K562 (cell line): ENCODE data around the gene GDF2. TPM values are rescaled to one million over a fixed set of nuclear protein-coding genes. Genes with fewer than 3 reads are reported as not detected.

ENCODE experiments used
- ATAC-seq: fragments of 200-7000 bp; cut with Tn5 transposase; 3 replicates; pipeline ENCODE4 v1.9.1; 2020; ENCODE audit warnings: moderate library complexity
- BruUV-seq: library from RNA; stranded (reverse); fragments of 400-500 nt; replicated peaks from 2 replicates; lab custom pipeline; 2021; lab: Mats Ljungman, UMichigan
- CTCF ChIA-PET: fragments of 300-600 bp; formaldehyde crosslinking; extraction: SDS; loops from one replicate; lab custom pipeline; 2021; ENCODE audit warnings: low intra/inter-chr PET ratio; lab: Yijun Ruan, JAX
- POLR2A ChIA-PET: fragments of 300-600, 350-650 bp; sonication (Branson Sonifier 250); formaldehyde crosslinking; extraction: SDS; loops from one replicate; lab custom pipeline; 2021; ENCODE audit warnings: antibody characterized with exemption, inconsistent platforms; lab: Yijun Ruan, JAX
- DNase-seq, 4 experiments: peaks; one replicate each; pipeline versions ENCODE4 v3.0.0 to v3.0.0-alpha.2; 2011 to 2018; ENCODE audit warnings: low spot score in 3 of 4, mixed read lengths in 3 of 4; ENCODE audit errors: extremely low read depth in 1 of 4
- FAIRE-seq: peaks from 2 replicates; lab custom pipeline; 2011; peaks lifted over from hg19 to GRCh38; lab: Jason Lieb, UNC
- H2AFZ ChIP-seq: 2 replicates; pipeline ENCODE4 v1.6.0; 2011; ENCODE audit warnings: low read depth, low read length, control low read depth, inconsistent platforms
- H3K27ac ChIP-seq: fragments of 200-600 bp; 3 replicates; pipeline ENCODE4 v1.8.0; 2011; ENCODE audit warnings: low read depth, mild to moderate bottlenecking, control low read depth, inconsistent platforms, low read length, moderate library complexity, mixed read lengths; ENCODE audit errors: extremely low read depth
- H3K27me3 ChIP-seq, 2 experiments: fragments of 300-600 bp in 1 of 2; 2 replicates in 1 of 2; 3 replicates in 1 of 2; pipeline versions ENCODE4 v1.6.0 to v1.8.0; 2011; ENCODE audit warnings: inconsistent platforms in 2 of 2, low read length in 2 of 2, mild to moderate bottlenecking in 1 of 2, mixed read lengths in 1 of 2, moderate library complexity in 1 of 2; ENCODE audit not compliant: control insufficient read depth in 2 of 2, insufficient read depth in 2 of 2
- H3K36me3 ChIP-seq: fragments of 300-600 bp; 3 replicates; pipeline ENCODE4 v1.8.0; 2011; ENCODE audit warnings: mild to moderate bottlenecking, low read length, inconsistent platforms; ENCODE audit not compliant: control insufficient read depth, insufficient read depth
- H3K4me1 ChIP-seq, 2 experiments: fragments of 200-600 bp in 1 of 2; replicated peaks in 1 of 2; 2 replicates in 1 of 2; 3 replicates in 1 of 2; pipeline versions ENCODE4 v1.5.1 to v1.8.0; 2011; ENCODE audit warnings: inconsistent platforms in 2 of 2, low read length in 2 of 2, mild to moderate bottlenecking in 1 of 2, mixed read lengths in 1 of 2, moderate library complexity in 1 of 2; ENCODE audit not compliant: control insufficient read depth in 2 of 2, insufficient read depth in 2 of 2
- H3K4me2 ChIP-seq: 2 replicates; pipeline ENCODE4 v1.6.1; 2011; ENCODE audit warnings: low read length, control low read depth, inconsistent platforms, mixed read lengths; ENCODE audit not compliant: insufficient read depth
- H3K4me3 ChIP-seq: fragments of 200-600 bp; sonication (generic), shearing (Covaris generic); 2 replicates; pipeline ENCODE4 v1.5.1; 2016; ENCODE audit warnings: control low read depth, inconsistent platforms
- H3K79me2 ChIP-seq: fragments of 200-600 bp; 3 replicates; pipeline ENCODE4 v1.8.0; 2011; ENCODE audit warnings: low read length, inconsistent platforms; ENCODE audit not compliant: control insufficient read depth, insufficient read depth
- H3K9ac ChIP-seq, 2 experiments: 2 replicates each; pipeline versions ENCODE4 v1.6.0 to v1.6.1; 2011; ENCODE audit warnings: low read depth in 2 of 2, low read length in 2 of 2, control low read depth in 1 of 2, inconsistent platforms in 1 of 2, mild to moderate bottlenecking in 1 of 2, mixed read lengths in 1 of 2; ENCODE audit not compliant: insufficient read depth in 1 of 2
- H3K9me1 ChIP-seq: one replicate; pipeline ENCODE4 v1.6.0; 2011; ENCODE audit warnings: inconsistent platforms, mild to moderate bottlenecking, low read length, moderate library complexity; ENCODE audit not compliant: control insufficient read depth, insufficient read depth
- H3K9me3 ChIP-seq: replicated peaks from 2 replicates; pipeline ENCODE4 v1.5.1; 2011; ENCODE audit warnings: low read depth, low read length, inconsistent platforms; ENCODE audit not compliant: control insufficient read depth, insufficient read depth
- H4K20me1 ChIP-seq: replicated peaks from 2 replicates; pipeline ENCODE4 v1.6.1; 2011; ENCODE audit warnings: low read length, inconsistent platforms, mixed read lengths; ENCODE audit not compliant: control insufficient read depth, insufficient read depth
- ADNP ChIP-seq: fragments of 200-800 bp; sonication (Bioruptor generic); IDR thresholded peaks from 2 replicates; pipeline ENCODE4 v1.6.1; 2016; ENCODE audit warnings: missing genetic modification characterization, missing compliant biosample characterization
- ESRRA ChIP-seq: fragments of 450-650 bp; IDR thresholded peaks from 2 replicates; pipeline ENCODE4 v1.6.1; 2014; ENCODE audit warnings: low read depth, mild to moderate bottlenecking, moderate library complexity, borderline replicate concordance
- ETV1 ChIP-seq: fragments of 450-650 bp; conservative IDR thresholded peaks from 2 replicates; pipeline ENCODE4 v1.6.1; 2016; ENCODE audit warnings: missing genetic modification characterization, control low read depth, low read depth, missing compliant biosample characterization
- FOXA3 ChIP-seq, 2 experiments: fragments of 450-650 bp in 1 of 2; sonication (generic) in 1 of 2; formaldehyde crosslinking; IDR thresholded peaks in 1 of 2; conservative IDR thresholded peaks in 1 of 2; 2 replicates each; pipeline versions ENCODE4 v1.4.0 to v1.8.0; 2020 to 2022; ENCODE audit warnings: mild to moderate bottlenecking in 2 of 2, missing genetic modification reagents in 1 of 2
- FOXJ3 ChIP-seq: sonication (generic); formaldehyde crosslinking; IDR thresholded peaks from 2 replicates; pipeline ENCODE4 v1.4.0; 2020; ENCODE audit warnings: mild to moderate bottlenecking, missing genetic modification reagents
- HDAC2 ChIP-seq: fragments of 450-650 bp; IDR thresholded peaks from 2 replicates; pipeline ENCODE4 v1.6.1; 2016; ENCODE audit warnings: mild to moderate bottlenecking
- HDAC6 ChIP-seq: IDR thresholded peaks from 2 replicates; pipeline ENCODE4 v1.6.1; 2012; ENCODE audit warnings: low read depth, mild to moderate bottlenecking, control low read depth, inconsistent platforms, low read length, moderate library complexity
- KLF16 ChIP-seq: IDR thresholded peaks from 2 replicates; pipeline ENCODE4 v1.6.1; 2016; ENCODE audit warnings: antibody characterized with exemption
- L3MBTL2 ChIP-seq: fragments of 450-650 bp; IDR thresholded peaks from 2 replicates; pipeline ENCODE4 v1.6.1; 2016; ENCODE audit warnings: mild to moderate bottlenecking, moderate library complexity
- NFIX ChIP-seq: fragments of 250-450 bp; sonication (Bioruptor Pico); IDR thresholded peaks from 2 replicates; pipeline ENCODE4 v1.4.0; 2020; ENCODE audit warnings: low read depth, mild to moderate bottlenecking, moderate library complexity
- NUFIP1 ChIP-seq: fragments of 450-650 bp; IDR thresholded peaks from 2 replicates; pipeline ENCODE4 v1.6.1; 2018; ENCODE audit not compliant: partially characterized antibody
- RNF2 ChIP-seq: sonication (generic); IDR thresholded peaks from 2 replicates; pipeline ENCODE4 v1.6.1; 2016
- ZNF431 ChIP-seq: sonication (generic); formaldehyde crosslinking; IDR thresholded peaks from 2 replicates; pipeline ENCODE4 v1.8.0; 2022; ENCODE audit warnings: mild to moderate bottlenecking, missing genetic modification reagents
- ZNF766 ChIP-seq: fragments of 200-800 bp; sonication (Bioruptor generic); conservative IDR thresholded peaks from 2 replicates; pipeline ENCODE4 v1.6.1; 2016; ENCODE audit warnings: missing genetic modification characterization, missing compliant biosample characterization
- ZNF780A ChIP-seq: fragments of 250-450 bp; sonication (Bioruptor Pico); IDR thresholded peaks from 2 replicates; pipeline ENCODE4 v1.5.0; 2021; ENCODE audit warnings: mild to moderate bottlenecking
- WGBS: fragments of 100-300 bp; shearing (Covaris generic); methylation state at CpG from one replicate; pipeline ENCODE4 v1.1.6; 2016; ENCODE audit warnings: low coverage, mixed read lengths; ENCODE audit not compliant: insufficient coverage; ENCODE audit errors: missing lambda C conversion rate; 5-methylcytosine and 5-hydroxymethylcytosine counted together
- in situ Hi-C: fragments of 300-500 bp; cut with MboI; formaldehyde crosslinking; loops from 4 replicates; pipeline ENCODE4 v1.15.0; 2018; ENCODE audit warnings: inconsistent platforms, mixed read lengths
- intact Hi-C: fragments of 100-400 bp; cut with micrococcal nuclease; formaldehyde crosslinking; loops from 2 replicates; pipeline ENCODE4 v1.14.2; 2022
- polyA plus RNA-seq, 8 experiments: library from polyadenylated mRNA; depleted of rRNA in 4 of 8; stranded (reverse) in 5 of 8; unstranded in 3 of 8; fragments of >200 nt; fragmentation: Nextera tagmentation in 2 of 8; fragmentation: Illumina TruSeq in 1 of 8; extraction: Ambion mirVana in 2 of 8; extraction: Trizol in 1 of 8; gene quantifications; 2 replicates each; pipeline versions ENCODE4 v1.2.1 to v1.2.3, GENCODE V29; 2011 to 2014; ENCODE audit warnings: inconsistent platforms in 1 of 8, missing spikeins in 1 of 8
- total RNA-seq, 7 experiments: library from RNA; depleted of rRNA in 6 of 7; stranded (reverse); fragments of >200 nt in 6 of 7; fragmentation: Illumina TruSeq in 2 of 7; extraction: Trizol in 2 of 7; gene quantifications; 2 replicates each; pipeline versions ENCODE4 v1.2.1 to v1.2.3, GENCODE V29; 2011 to 2021; ENCODE audit warnings: low replicate concordance in 1 of 7
- TF ChIP-seq, protein P1 (sequence below): sonication (generic); formaldehyde crosslinking; IDR thresholded peaks from 2 replicates; pipeline ENCODE4 v1.8.0; 2022; ENCODE audit warnings: missing genetic modification reagents, mild to moderate bottlenecking, moderate library complexity, borderline replicate concordance
- TF ChIP-seq, protein P2 (sequence below), 2 experiments: IDR thresholded peaks; 2 replicates each; pipeline ENCODE4 v1.6.1; 2011; ENCODE audit warnings: borderline replicate concordance in 1 of 2, control low read depth in 1 of 2, low read depth in 1 of 2, low read length in 1 of 2, mild to moderate bottlenecking in 1 of 2, mixed read lengths in 1 of 2, moderate library complexity in 1 of 2; ENCODE audit not compliant: insufficient read depth in 1 of 2, insufficient read length in 1 of 2, poor library complexity in 1 of 2, severe bottlenecking in 1 of 2; ENCODE audit errors: extremely low read depth in 1 of 2
- TF ChIP-seq, protein P3 (sequence below): fragments of 200-800 bp; sonication (Bioruptor generic); IDR thresholded peaks from 2 replicates; pipeline ENCODE4 v1.6.1; 2017; ENCODE audit warnings: missing genetic modification characterization, missing compliant biosample characterization

Gene GDF2
- total and polyA plus RNA-seq, 9 of the 15 experiments (the other 6 are each of a cell fraction or from before 2014, with no cell fraction given) = 0.08 to 0.58 (median 0.27) TPM; not detected in 2

DNA sequence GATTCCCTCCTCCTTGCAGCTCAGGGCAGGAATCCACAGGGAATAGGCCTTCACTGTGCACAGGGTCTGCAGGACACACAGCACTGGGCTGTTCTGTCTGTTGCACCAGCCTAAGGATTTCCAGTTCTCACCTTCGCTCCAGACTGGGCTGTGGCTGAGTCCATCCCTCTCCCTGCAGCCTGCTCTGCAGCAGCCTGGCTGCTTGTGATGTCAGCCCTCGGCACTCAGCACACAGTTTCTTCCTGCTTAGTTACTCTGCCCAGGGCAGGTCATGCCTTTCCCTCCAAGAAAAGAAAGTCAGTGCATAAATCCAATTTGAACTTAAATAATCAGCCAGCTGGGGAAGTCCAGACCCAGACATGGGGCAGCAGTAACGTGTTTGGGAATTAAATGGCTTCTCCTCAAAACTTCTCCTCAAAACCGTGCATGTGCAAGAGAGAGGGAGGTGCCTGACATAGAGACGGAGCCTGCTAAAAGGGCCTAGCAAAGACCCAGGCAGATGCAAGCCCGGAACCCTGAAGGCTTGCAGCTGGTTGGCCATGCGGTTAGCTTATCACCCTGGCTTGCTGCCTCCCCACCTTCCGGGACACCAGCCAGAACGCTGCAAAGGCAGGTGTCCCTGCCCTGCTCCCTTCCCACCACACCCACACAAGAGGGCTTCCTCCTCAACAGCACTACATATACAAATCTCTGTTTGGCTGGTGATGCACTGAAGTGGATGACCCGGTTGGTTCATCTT lies 10.9 kb upstream of the GDF2 start:
- BruUV-seq = no TSS peak
- FAIRE-seq = no peak
- Histone ChIP-seq H3K36me3 (no peaks in the 10 kb centered on the region), H3K9me1 (no peaks in the 10 kb centered on the region), H3K4me3 (no peak overlapping the region), H3K9me3 (no peaks in the 10 kb centered on the region), H3K4me2 (peak overlapping the region; percentile 12; the same call in 1 of the 2 replicates), H2AFZ (peak overlapping the region; percentile 6; the same call in 1 of the 2 replicates), H3K4me1 (peaks cover 20 to 34% of the 10 kb centered on the region in 2 experiments; a peak in 4 of 5 replicates), H3K9ac (peak overlapping the region in 1 of 2 experiments; percentile 9; a peak in 1 of 4 replicates), H3K27ac (no peak overlapping the region), H3K27me3 (peaks cover 0 to 6% of the 10 kb centered on the region in 2 experiments; a peak in 3 of 5 replicates), H4K20me1 (peaks cover 9% of the 10 kb centered on the region; the same call in 1 of the 2 replicates), H3K79me2 (no peaks in the 10 kb centered on the region)
- ATAC-seq = peak; percentile 73
- peak; percentile 56 to 72 (median 62) for DNase-seq
- intact Hi-C loops (loop anchor here (5.0 kb wide), 1 partner anchor 49 kb away; no protein-coding TSS in a partner anchor), in situ Hi-C loops (loop anchor here (10.0 kb wide), 1 partner anchor 277 kb away; no protein-coding TSS in a partner anchor)
- POLR2A ChIA-PET = interaction anchor here (0.9 to 1.3 kb wide), 4 partner anchors 13 to 264 kb away, joined by 3 read pairs; no protein-coding TSS in a partner anchor
- WGBS = 8% methylated on average over 10 of the region's 10 CpGs
- CTCF ChIA-PET = interaction anchor here (0.8 to 2.3 kb wide), 6 partner anchors 12 to 316 kb away, joined by 3 to 10 read pairs (median 5); no protein-coding TSS in a partner anchor
- TF ChIP-seq RNF2 (no peak), HDAC2 (no peak), HDAC6 (no peak), ZNF431 (CRISPR knock-in tag) (no peak), FOXA3 (CRISPR knock-in tag; conservative IDR thresholded peaks at IDR 0.05 in 1 of 2, IDR thresholded peaks at IDR 0.05 in 1 of 2) (no peak), ESRRA (peak; percentile 54; the same call in 1 of the 2 replicates), KLF16 (peak; percentile 78), NUFIP1 (no peak), ZNF766 (0 out of 2 replicates have a peak, but pooled peaks have one; percentile 25), ETV1 (tag) (peak; percentile 42; the same call in 1 of the 2 replicates), L3MBTL2 (peak; percentile 50; the same call in 1 of the 2 replicates), ZNF780A (CRISPR knock-in tag) (no peak), FOXJ3 (no peak), NFIX (CRISPR knock-in tag) (no peak), ADNP (tag) (no peak)
- TF ChIP-seq, protein P1, sequence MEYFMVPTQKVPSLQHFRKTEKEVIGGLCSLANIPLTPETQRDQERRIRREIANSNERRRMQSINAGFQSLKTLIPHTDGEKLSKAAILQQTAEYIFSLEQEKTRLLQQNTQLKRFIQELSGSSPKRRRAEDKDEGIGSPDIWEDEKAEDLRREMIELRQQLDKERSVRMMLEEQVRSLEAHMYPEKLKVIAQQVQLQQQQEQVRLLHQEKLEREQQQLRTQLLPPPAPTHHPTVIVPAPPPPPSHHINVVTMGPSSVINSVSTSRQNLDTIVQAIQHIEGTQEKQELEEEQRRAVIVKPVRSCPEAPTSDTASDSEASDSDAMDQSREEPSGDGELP (CRISPR knock-in tag) = peak; percentile 30; the same call in 1 of the 2 replicates
- TF ChIP-seq, protein P2, sequence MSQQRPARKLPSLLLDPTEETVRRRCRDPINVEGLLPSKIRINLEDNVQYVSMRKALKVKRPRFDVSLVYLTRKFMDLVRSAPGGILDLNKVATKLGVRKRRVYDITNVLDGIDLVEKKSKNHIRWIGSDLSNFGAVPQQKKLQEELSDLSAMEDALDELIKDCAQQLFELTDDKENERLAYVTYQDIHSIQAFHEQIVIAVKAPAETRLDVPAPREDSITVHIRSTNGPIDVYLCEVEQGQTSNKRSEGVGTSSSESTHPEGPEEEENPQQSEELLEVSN (IDR thresholded peaks at IDR 0.05; ENCODE audit: borderline replicate concordance in 1 of 2, extremely low read depth in 1 of 2, insufficient read depth in 1 of 2, insufficient read length in 1 of 2, low read depth in 1 of 2, low read length in 1 of 2, poor library complexity in 1 of 2, severe bottlenecking in 1 of 2) = peak in 1 of 2 experiments; percentile 41
- TF ChIP-seq, protein P3, sequence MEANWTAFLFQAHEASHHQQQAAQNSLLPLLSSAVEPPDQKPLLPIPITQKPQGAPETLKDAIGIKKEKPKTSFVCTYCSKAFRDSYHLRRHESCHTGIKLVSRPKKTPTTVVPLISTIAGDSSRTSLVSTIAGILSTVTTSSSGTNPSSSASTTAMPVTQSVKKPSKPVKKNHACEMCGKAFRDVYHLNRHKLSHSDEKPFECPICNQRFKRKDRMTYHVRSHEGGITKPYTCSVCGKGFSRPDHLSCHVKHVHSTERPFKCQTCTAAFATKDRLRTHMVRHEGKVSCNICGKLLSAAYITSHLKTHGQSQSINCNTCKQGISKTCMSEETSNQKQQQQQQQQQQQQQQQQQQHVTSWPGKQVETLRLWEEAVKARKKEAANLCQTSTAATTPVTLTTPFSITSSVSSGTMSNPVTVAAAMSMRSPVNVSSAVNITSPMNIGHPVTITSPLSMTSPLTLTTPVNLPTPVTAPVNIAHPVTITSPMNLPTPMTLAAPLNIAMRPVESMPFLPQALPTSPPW (CRISPR knock-in tag) = peak; percentile 40; the same call in 1 of the 2 replicates
